Neutrophil (primary cell): ENCODE results near the gene USP31.

Experiments used
- H3K27ac ChIP-seq: fragments of 200-600 bp; sonication (generic); 2 replicates; pipeline ENCODE4 v1.5.1; 2016; ENCODE audit warnings: mild to moderate bottlenecking, moderate library complexity
- H3K27me3 ChIP-seq: fragments of 200-600 bp; sonication (generic); 2 replicates; pipeline ENCODE4 v1.6.0; 2016; ENCODE audit warnings: mild to moderate bottlenecking
- H3K36me3 ChIP-seq: fragments of 200-600 bp; sonication (generic); 2 replicates; pipeline ENCODE4 v1.5.1; 2017
- H3K4me1 ChIP-seq, 2 experiments: fragments of 200-600 bp in 1 of 2; sonication (generic) in 1 of 2; 1 replicate in 1 of 2; 2 replicates in 1 of 2; pipeline versions ENCODE4 v1.5.1 to v1.6.1; 2013 to 2016; ENCODE audit warnings: low read depth in 1 of 2, low read length in 1 of 2, mild to moderate bottlenecking in 1 of 2, moderate library complexity in 1 of 2; ENCODE audit not compliant: control insufficient read depth in 1 of 2, insufficient read depth in 1 of 2
- H3K4me3 ChIP-seq, 2 experiments: fragments of 200-600 bp in 1 of 2; sonication (generic) in 1 of 2; 1 replicate in 1 of 2; 2 replicates in 1 of 2; pipeline ENCODE4 v1.5.1; 2013 to 2016; ENCODE audit warnings: low read depth in 1 of 2, low read length in 1 of 2, mild to moderate bottlenecking in 1 of 2, moderate library complexity in 1 of 2
- H3K9me3 ChIP-seq: fragments of 200-600 bp; sonication (generic); 2 replicates; pipeline ENCODE4 v1.5.1; 2016
- CTCF ChIP-seq: fragments of 200-600 bp; sonication (generic); IDR thresholded peaks from 2 replicates; pipeline ENCODE4 v1.5.1; 2016; ENCODE audit warnings: antibody characterized with exemption

Gene USP31

GRCh38 chr16:23164736-23165135 lies 15.5 kb upstream of the USP31 start:
- no peak for TF ChIP-seq CTCF
- no peaks in the 10 kb centered on the region for H3K9me3 ChIP-seq
- no peaks in the 10 kb centered on the region for H3K4me1 ChIP-seq

DNA sequence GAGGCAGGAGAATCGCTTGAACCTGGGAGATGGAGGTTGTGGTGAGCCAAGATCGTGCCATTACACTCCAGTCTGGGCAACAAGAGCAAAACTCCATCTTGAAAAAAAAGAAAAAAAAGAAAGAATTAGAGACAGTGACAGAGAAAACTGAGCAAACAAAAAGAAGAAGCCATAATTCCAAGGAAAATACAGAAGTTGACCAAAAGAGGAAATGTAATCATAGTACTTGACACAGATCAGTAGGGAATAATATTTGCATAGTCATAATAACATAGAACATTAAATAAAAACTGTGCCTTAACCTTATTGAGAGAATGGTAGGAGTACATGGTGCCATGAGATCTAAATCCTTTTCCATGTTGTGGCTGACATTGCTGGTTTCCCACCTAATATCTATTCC lies 14.7 kb upstream of the USP31 start:
- H3K4me1 ChIP-seq: no peaks in the 10 kb centered on the region
- H3K27me3 ChIP-seq: peaks cover 48% of the 10 kb centered on the region
- no peak for TF ChIP-seq CTCF
- H3K36me3 ChIP-seq: no peaks in the 10 kb centered on the region
- no peaks in the 10 kb centered on the region for H3K9me3 ChIP-seq
- H3K27ac ChIP-seq: no peak overlapping the region
- no peak overlapping the region for H3K4me3 ChIP-seq

More at GRCh38 chr16:23164736-23165135, 15.5 kb upstream of the USP31 start:
- Histone ChIP-seq H3K4me3 (no peak overlapping the region), H3K27me3 (peaks cover 55% of the 10 kb centered on the region), H3K27ac (no peak overlapping the region), H3K36me3 (no peaks in the 10 kb centered on the region)

GRCh38 chr16:23160574-23160973 lies 11.3 kb upstream of the USP31 start:
- Histone ChIP-seq H3K4me3 (no peak overlapping the region), H3K9me3 (no peaks in the 10 kb centered on the region), H3K4me1 (no peaks in the 10 kb centered on the region), H3K27ac (no peak overlapping the region), H3K36me3 (no peaks in the 10 kb centered on the region), H3K27me3 (peaks cover 25% of the 10 kb centered on the region)
- TF ChIP-seq CTCF: no peak

GRCh38 chr16:23160082-23160481 lies 10.8 kb upstream of the USP31 start:
- Histone ChIP-seq H3K27me3 (peaks cover 26% of the 10 kb centered on the region), H3K4me1 (no peaks in the 10 kb centered on the region), H3K27ac (no peak overlapping the region), H3K36me3 (no peaks in the 10 kb centered on the region), H3K4me3 (no peak overlapping the region), H3K9me3 (no peaks in the 10 kb centered on the region)
- no peak for TF ChIP-seq CTCF

DNA sequence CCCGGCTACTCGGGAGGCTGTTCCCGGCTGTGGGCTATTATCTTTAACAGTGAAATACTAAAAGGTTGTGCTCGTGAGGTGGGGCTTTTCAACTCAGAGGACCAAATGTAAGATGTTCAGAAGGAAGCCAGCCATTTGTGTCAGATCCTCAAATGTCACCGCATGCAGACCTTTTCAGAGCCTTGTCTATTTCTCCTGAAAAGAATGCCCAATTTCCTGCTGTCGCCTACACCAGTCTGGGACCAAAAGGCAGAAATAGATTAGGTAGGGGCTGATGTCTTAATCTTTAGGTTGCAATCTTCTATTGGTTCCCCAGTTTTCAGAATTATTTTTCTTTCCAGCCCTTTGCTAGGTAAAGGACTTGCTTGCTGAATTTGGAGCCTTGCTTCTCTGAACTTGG lies 8.9 kb upstream of the USP31 start:
- no peak overlapping the region for H3K27ac ChIP-seq
- no peaks in the 10 kb centered on the region for H3K36me3 ChIP-seq
- no peak overlapping the region for H3K4me3 ChIP-seq
- H3K27me3 ChIP-seq: peaks cover 40% of the 10 kb centered on the region
- no peak for TF ChIP-seq CTCF
- H3K9me3 ChIP-seq: no peaks in the 10 kb centered on the region
- H3K4me1 ChIP-seq: no peaks in the 10 kb centered on the region

GRCh38 chr16:23156946-23157460 lies 7.8 kb upstream of the USP31 start:
- peaks cover 51% of the 10 kb centered on the region for H3K27me3 ChIP-seq
- no peak for TF ChIP-seq CTCF
- H3K36me3 ChIP-seq: no peaks in the 10 kb centered on the region
- H3K4me1 ChIP-seq: no peaks in the 10 kb centered on the region
- H3K9me3 ChIP-seq: no peaks in the 10 kb centered on the region
- H3K27ac ChIP-seq: no peak overlapping the region
- no peak overlapping the region for H3K4me3 ChIP-seq
